H9 (cell line): ENCODE measurements around the gene USP9Y. TPM values are rescaled to one million over a fixed set of nuclear protein-coding genes. Genes with fewer than 3 reads are reported as not detected.

Source experiments
- DNase-seq: peaks from one replicate; pipeline ENCODE4 v3.0.0-alpha.2; 2017
- H2AFZ ChIP-seq: one replicate; pipeline ENCODE4 v1.6.1; 2013; ENCODE audit warnings: mild to moderate bottlenecking, low read length, control low read depth, moderate library complexity
- H2AK5ac ChIP-seq: 2 replicates; pipeline ENCODE4 v1.6.1; 2013; ENCODE audit warnings: low read length, control low read depth, mixed read lengths; ENCODE audit not compliant: insufficient read length
- H2BK120ac ChIP-seq: one replicate; pipeline ENCODE4 v1.6.1; 2013; ENCODE audit warnings: low read depth, mild to moderate bottlenecking, low read length, control low read depth, inconsistent platforms; ENCODE audit not compliant: poor library complexity, severe bottlenecking
- H2BK12ac ChIP-seq: 2 replicates; pipeline ENCODE4 v1.6.1; 2013; ENCODE audit warnings: low read length, control low read depth, mixed read lengths, low read depth; ENCODE audit not compliant: insufficient read length
- H2BK15ac ChIP-seq: 2 replicates; pipeline ENCODE4 v1.6.1; 2013; ENCODE audit warnings: low read depth, low read length, control low read depth
- H2BK20ac ChIP-seq: one replicate; pipeline ENCODE4 v1.6.1; 2013; ENCODE audit warnings: low read depth, mild to moderate bottlenecking, low read length, control low read depth, inconsistent platforms; ENCODE audit not compliant: poor library complexity, severe bottlenecking
- H2BK5ac ChIP-seq: 2 replicates; pipeline ENCODE4 v1.6.1; 2013; ENCODE audit warnings: low read length, control low read depth, mixed read lengths; ENCODE audit not compliant: insufficient read length
- H3K14ac ChIP-seq: 2 replicates; pipeline ENCODE4 v1.6.1; 2013; ENCODE audit warnings: low read length, control low read depth; ENCODE audit not compliant: insufficient read depth
- H3K18ac ChIP-seq: 2 replicates; pipeline ENCODE4 v1.6.1; 2013; ENCODE audit warnings: low read depth, mild to moderate bottlenecking, mixed read lengths, low read length, control low read depth; ENCODE audit not compliant: insufficient read length
- H3K23ac ChIP-seq: 2 replicates; pipeline ENCODE4 v1.6.1; 2013; ENCODE audit warnings: low read length, control low read depth, mixed read lengths, low read depth; ENCODE audit not compliant: insufficient read length
- H3K23me2 ChIP-seq: 2 replicates; pipeline ENCODE4 v1.6.1; 2013; ENCODE audit warnings: low read depth, mild to moderate bottlenecking, mixed read lengths, low read length, control low read depth; ENCODE audit not compliant: insufficient read length, poor library complexity, severe bottlenecking
- H3K27ac ChIP-seq: 2 replicates; pipeline ENCODE4 v1.5.1; 2013; ENCODE audit warnings: low read length, control low read depth, mixed read lengths, low read depth; ENCODE audit not compliant: insufficient read length
- H3K27me3 ChIP-seq: 2 replicates; pipeline ENCODE4 v1.6.1; 2013; ENCODE audit warnings: low read length, control low read depth, inconsistent platforms; ENCODE audit not compliant: insufficient read depth
- H3K4ac ChIP-seq: 2 replicates; pipeline ENCODE4 v1.6.1; 2013; ENCODE audit warnings: low read depth, mild to moderate bottlenecking, control low read depth, inconsistent platforms, low read length, moderate library complexity
- H3K4me1 ChIP-seq: 2 replicates; pipeline ENCODE4 v1.6.1; 2013; ENCODE audit warnings: low read length, control low read depth, inconsistent platforms; ENCODE audit not compliant: insufficient read depth
- H3K4me2 ChIP-seq: 2 replicates; pipeline ENCODE4 v1.6.1; 2013; ENCODE audit warnings: low read length, control low read depth, mixed read lengths; ENCODE audit not compliant: insufficient read length, insufficient read depth
- H3K56ac ChIP-seq: 2 replicates; pipeline ENCODE4 v1.6.1; 2013; ENCODE audit warnings: low read depth, mild to moderate bottlenecking, mixed read lengths, low read length, control low read depth; ENCODE audit not compliant: insufficient read length
- H3K79me1 ChIP-seq: 2 replicates; pipeline ENCODE4 v1.6.1; 2013; ENCODE audit warnings: low read depth, mild to moderate bottlenecking, moderate library complexity, low read length, control low read depth, inconsistent platforms; ENCODE audit not compliant: insufficient read depth, poor library complexity, severe bottlenecking
- H3K79me2 ChIP-seq: 2 replicates; pipeline ENCODE4 v1.6.1; 2013; ENCODE audit warnings: low read length, control low read depth, inconsistent platforms; ENCODE audit not compliant: insufficient read depth
- H3K9ac ChIP-seq: 2 replicates; pipeline ENCODE4 v1.6.1; 2013; ENCODE audit warnings: low read length, control low read depth, mixed read lengths; ENCODE audit not compliant: insufficient read length; ENCODE audit errors: extremely low read depth
- H3K9me3 ChIP-seq: one replicate; pipeline ENCODE4 v1.6.1; 2013; ENCODE audit warnings: low read depth, low read length, inconsistent platforms; ENCODE audit not compliant: control insufficient read depth
- H3T11ph ChIP-seq: one replicate; pipeline ENCODE4 v1.6.1; 2013; ENCODE audit warnings: mild to moderate bottlenecking, low read length, control low read depth, inconsistent platforms
- H4K20me1 ChIP-seq: one replicate; pipeline ENCODE4 v1.6.1; 2013; ENCODE audit not compliant: control insufficient read depth, insufficient read length, insufficient read depth
- H4K5ac ChIP-seq: 2 replicates; pipeline ENCODE4 v1.6.1; 2013; ENCODE audit warnings: low read depth, mild to moderate bottlenecking, mixed read lengths, low read length, control low read depth; ENCODE audit not compliant: insufficient read length
- H4K8ac ChIP-seq: replicated peaks from 2 replicates; pipeline ENCODE4 v1.6.1; 2013; ENCODE audit warnings: low read length, control low read depth, mixed read lengths, low read depth; ENCODE audit not compliant: insufficient read length
- H4K91ac ChIP-seq: 2 replicates; pipeline ENCODE4 v1.6.1; 2013; ENCODE audit warnings: low read depth, mild to moderate bottlenecking, moderate library complexity, mixed read lengths, low read length, control low read depth; ENCODE audit not compliant: insufficient read length
- H3K27ac Mint-ChIP-seq, 3 experiments: 2 replicates in 2 of 3; 3 replicates in 1 of 3; pipeline ENCODE4 v1.8.0; 2020 to 2021; ENCODE audit warnings: mixed read lengths in 3 of 3, mild to moderate bottlenecking in 1 of 3, moderate library complexity in 1 of 3
- H3K27me3 Mint-ChIP-seq: 2 replicates; pipeline ENCODE4 v1.8.0; 2021; ENCODE audit warnings: low read depth, mild to moderate bottlenecking, moderate library complexity, mixed read lengths
- H3K36me3 Mint-ChIP-seq, 3 experiments: 2 replicates in 2 of 3; 3 replicates in 1 of 3; pipeline ENCODE4 v1.8.0; 2020 to 2021; ENCODE audit warnings: low read depth in 3 of 3, mixed read lengths in 3 of 3; ENCODE audit not compliant: insufficient read depth in 1 of 3
- H3K4me1 Mint-ChIP-seq, 2 experiments: 2 replicates each; pipeline ENCODE4 v1.8.0; 2020; ENCODE audit warnings: mixed read lengths in 2 of 2
- H3K4me3 Mint-ChIP-seq, 2 experiments: 2 replicates in 1 of 2; 3 replicates in 1 of 2; pipeline ENCODE4 v1.8.0; 2020 to 2021; ENCODE audit warnings: mild to moderate bottlenecking in 2 of 2, mixed read lengths in 2 of 2, moderate library complexity in 1 of 2
- H3K9me3 Mint-ChIP-seq, 2 experiments: 2 replicates in 1 of 2; 3 replicates in 1 of 2; pipeline ENCODE4 v1.8.0; 2020; ENCODE audit warnings: mild to moderate bottlenecking in 2 of 2, mixed read lengths in 2 of 2, moderate library complexity in 1 of 2
- WGBS: extraction: QIAGEN DNeasy Blood & Tissue Kit; methylation state at CpG from one replicate; pipeline ENCODE4 v1.1.7; 2013; ENCODE audit warnings: missing lambda C conversion rate, low lambda C conversion rate, mixed read lengths; ENCODE audit not compliant: insufficient read length; ENCODE audit errors: extremely low coverage; 5-methylcytosine and 5-hydroxymethylcytosine counted together
- total RNA-seq: library from RNA; stranded (reverse); gene quantifications from 2 replicates; pipeline ENCODE4 v1.2.1, GENCODE V29; 2021
- TF ChIP-seq, protein P1 (sequence below): fragments of 200-600 bp; sonication (generic); conservative IDR thresholded peaks from 3 replicates; pipeline ENCODE4 v1.8.0; 2021; ENCODE audit warnings: antibody characterized with exemption, mild to moderate bottlenecking

USP9Y gene
- total RNA-seq, 1 experiment from 2014 or later, result not detected

DNA sequence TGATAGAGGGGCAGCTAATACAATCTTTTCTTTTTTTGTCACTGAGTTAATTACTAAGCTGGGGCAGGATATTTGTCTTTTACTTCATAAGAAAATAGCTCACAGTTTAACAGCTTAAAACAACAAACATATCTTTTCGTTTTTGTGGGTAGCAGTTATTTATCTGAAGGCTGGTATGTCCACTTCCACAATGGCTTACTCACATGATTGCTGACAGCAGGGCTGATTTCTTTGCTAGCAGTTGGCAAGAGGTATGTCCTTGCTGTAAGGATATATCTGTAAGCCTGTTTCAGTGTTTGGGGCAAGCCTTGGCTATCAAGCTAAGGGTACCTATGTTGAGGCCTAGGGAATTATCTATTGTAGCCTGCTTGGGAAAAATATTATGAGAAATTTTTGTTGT is 1.1 kb downstream of the USP9Y start:
- no peak for DNase-seq
- H3K9ac ChIP-seq, result no peak overlapping the region
- no peaks in the 10 kb centered on the region for H3K79me1 ChIP-seq
- no peaks in the 10 kb centered on the region for H3K4me1 ChIP-seq
- H3T11ph ChIP-seq, result no peak overlapping the region
- H3K23ac ChIP-seq, result no peak overlapping the region
- Mint-ChIP-seq H3K4me3 (no peak overlapping the region), H3K4me1 (no peaks in the 10 kb centered on the region), H3K27ac (no peak overlapping the region), H3K36me3 (no peaks in the 10 kb centered on the region), H3K27me3 (no peaks in the 10 kb centered on the region), H3K9me3 (no peaks in the 10 kb centered on the region)
- H3K4me2 ChIP-seq, result no peak overlapping the region
- no peak overlapping the region for H2BK120ac ChIP-seq
- WGBS, result no CpG with 5 or more reads among the region's 1 CpG
- H2AK5ac ChIP-seq, result no peak overlapping the region
- TF ChIP-seq, protein P1, sequence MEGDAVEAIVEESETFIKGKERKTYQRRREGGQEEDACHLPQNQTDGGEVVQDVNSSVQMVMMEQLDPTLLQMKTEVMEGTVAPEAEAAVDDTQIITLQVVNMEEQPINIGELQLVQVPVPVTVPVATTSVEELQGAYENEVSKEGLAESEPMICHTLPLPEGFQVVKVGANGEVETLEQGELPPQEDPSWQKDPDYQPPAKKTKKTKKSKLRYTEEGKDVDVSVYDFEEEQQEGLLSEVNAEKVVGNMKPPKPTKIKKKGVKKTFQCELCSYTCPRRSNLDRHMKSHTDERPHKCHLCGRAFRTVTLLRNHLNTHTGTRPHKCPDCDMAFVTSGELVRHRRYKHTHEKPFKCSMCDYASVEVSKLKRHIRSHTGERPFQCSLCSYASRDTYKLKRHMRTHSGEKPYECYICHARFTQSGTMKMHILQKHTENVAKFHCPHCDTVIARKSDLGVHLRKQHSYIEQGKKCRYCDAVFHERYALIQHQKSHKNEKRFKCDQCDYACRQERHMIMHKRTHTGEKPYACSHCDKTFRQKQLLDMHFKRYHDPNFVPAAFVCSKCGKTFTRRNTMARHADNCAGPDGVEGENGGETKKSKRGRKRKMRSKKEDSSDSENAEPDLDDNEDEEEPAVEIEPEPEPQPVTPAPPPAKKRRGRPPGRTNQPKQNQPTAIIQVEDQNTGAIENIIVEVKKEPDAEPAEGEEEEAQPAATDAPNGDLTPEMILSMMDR, result no peak
- H4K20me1 ChIP-seq, result no peaks in the 10 kb centered on the region
- no peak overlapping the region for H3K56ac ChIP-seq
- no peak overlapping the region for H4K5ac ChIP-seq
- no peak overlapping the region for H2BK12ac ChIP-seq
- no peaks in the 10 kb centered on the region for H3K27me3 ChIP-seq
- no peak overlapping the region for H2BK5ac ChIP-seq
- no peaks in the 10 kb centered on the region for H3K23me2 ChIP-seq
- H2BK15ac ChIP-seq, result no peak overlapping the region
- no peak overlapping the region for H3K27ac ChIP-seq
- H3K79me2 ChIP-seq, result no peaks in the 10 kb centered on the region
- no peak overlapping the region for H2AFZ ChIP-seq
- H4K91ac ChIP-seq, result no peak overlapping the region
- H3K4ac ChIP-seq, result no peak overlapping the region
- no peak overlapping the region for H4K8ac ChIP-seq
- no peak overlapping the region for H3K18ac ChIP-seq
- H3K14ac ChIP-seq, result no peak overlapping the region
- no peaks in the 10 kb centered on the region for H3K9me3 ChIP-seq
- H2BK20ac ChIP-seq, result no peak overlapping the region
